B cell (primary cell): ENCODE data around the gene HMGN4. TPM values are rescaled to one million over a fixed set of nuclear protein-coding genes. Genes with fewer than 3 reads are reported as not detected.

Experiments used
- ATAC-seq: fragments of 200-7000 bp; cut with Tn5 transposase; one replicate; pipeline ENCODE4 v1.10.0; 2021; ENCODE audit warnings: low read depth, mild to moderate bottlenecking, moderate number of reproducible peaks, moderate library complexity
- CTCF ChIA-PET: fragments of 350-600 bp; sonication (Branson Sonifier 250); formaldehyde crosslinking; loops from one replicate; lab custom pipeline; 2021; ENCODE audit warnings: antibody characterized with exemption, inconsistent platforms; lab: Charles Lee
- POLR2A ChIA-PET: fragments of 350-600 bp; sonication (Branson Sonifier 250); formaldehyde crosslinking; loops from one replicate; lab custom pipeline; 2021; ENCODE audit warnings: antibody characterized with exemption; lab: Charles Lee
- DNase-seq: peaks from one replicate; pipeline ENCODE4 v3.0.0; 2013
- H2AFZ ChIP-seq: 2 replicates; pipeline ENCODE4 v1.6.1; 2012; ENCODE audit warnings: mild to moderate bottlenecking, low read depth, low read length; ENCODE audit not compliant: insufficient read depth, poor library complexity, severe bottlenecking
- H3K27ac ChIP-seq, 2 donors: 1 replicate in 1 of 2; 2 replicates in 1 of 2; pipeline ENCODE4 v1.5.1; 2012 to 2013; ENCODE audit warnings: low read length in 2 of 2, mild to moderate bottlenecking in 2 of 2, moderate library complexity in 1 of 2
- H3K27me3 ChIP-seq, 4 experiments: fragments of 200-600 bp in 1 of 4; sonication (generic) in 1 of 4; replicated peaks in 1 of 4; 1 replicate in 2 of 4; 2 replicates in 2 of 4; pipeline versions ENCODE4 v1.6.1 to v1.7.0; 2013 to 2016; ENCODE audit warnings: low read length in 3 of 4, mild to moderate bottlenecking in 2 of 4, mixed read lengths in 1 of 4, moderate library complexity in 1 of 4; ENCODE audit not compliant: insufficient read depth in 4 of 4, control insufficient read depth in 3 of 4; ENCODE audit errors: control extremely low read depth in 1 of 4
- H3K36me3 ChIP-seq, 2 experiments: replicated peaks in 1 of 2; 1 replicate in 1 of 2; 2 replicates in 1 of 2; pipeline versions ENCODE4 v1.6.1 to v1.7.1; 2013; ENCODE audit warnings: low read length in 1 of 2; ENCODE audit not compliant: insufficient read depth in 2 of 2, control insufficient read depth in 1 of 2; ENCODE audit errors: control extremely low read depth in 1 of 2, extremely low read depth in 1 of 2
- H3K4me1 ChIP-seq, 2 donors: fragments of 200-600 bp in 1 of 2; sonication (generic) in 1 of 2; 1 replicate in 1 of 2; 2 replicates in 1 of 2; pipeline versions ENCODE4 v1.5.1 to v1.6.1; 2013 to 2017; ENCODE audit warnings: low read length in 2 of 2; ENCODE audit not compliant: control insufficient read depth in 2 of 2, insufficient read depth in 2 of 2
- H3K4me2 ChIP-seq: replicated peaks from 2 replicates; pipeline ENCODE3; 2012; ENCODE audit warnings: mild to moderate bottlenecking, low read depth, low read length; ENCODE audit not compliant: poor library complexity, severe bottlenecking
- H3K4me3 ChIP-seq, 5 experiments: fragments of 200-600 bp in 1 of 5; sonication (generic) in 1 of 5; 1 replicate in 3 of 5; 2 replicates in 2 of 5; pipeline versions ENCODE4 v1.5.1 to v1.7.0; 2011 to 2016; ENCODE audit warnings: low read length in 4 of 5, mild to moderate bottlenecking in 4 of 5, low read depth in 2 of 5, control low read depth in 1 of 5, moderate library complexity in 1 of 5; ENCODE audit not compliant: insufficient read depth in 1 of 5; ENCODE audit errors: control extremely low read depth in 1 of 5, extremely low read depth in 1 of 5
- H3K79me2 ChIP-seq: fragments of 200-600 bp; sonication (generic); one replicate; pipeline ENCODE4 v1.6.0; 2016; ENCODE audit warnings: low read length; ENCODE audit not compliant: control insufficient read depth, insufficient read depth
- H3K9ac ChIP-seq: fragments of 200-600 bp; sonication (generic); 2 replicates; pipeline ENCODE4 v1.6.1; 2017; ENCODE audit warnings: mild to moderate bottlenecking, low read length, moderate library complexity
- H3K9me3 ChIP-seq, 3 donors: one replicate each; pipeline versions ENCODE4 v1.6.1 to v1.7.1; 2013; ENCODE audit warnings: low read length in 2 of 3; ENCODE audit not compliant: control insufficient read depth in 2 of 3, insufficient read depth in 1 of 3; ENCODE audit errors: control extremely low read depth in 1 of 3
- H4K20me1 ChIP-seq: 2 replicates; pipeline ENCODE4 v1.6.0; 2012; ENCODE audit warnings: mild to moderate bottlenecking, low read length; ENCODE audit not compliant: insufficient read depth, control insufficient read depth, poor library complexity, severe bottlenecking
- H3K27ac Mint-ChIP-seq: one replicate; pipeline ENCODE4 v1.8.0; 2021; ENCODE audit warnings: mixed read lengths
- H3K27me3 Mint-ChIP-seq: one replicate; pipeline ENCODE4 v1.8.0; 2021; ENCODE audit warnings: mixed read lengths
- H3K4me1 Mint-ChIP-seq: one replicate; pipeline ENCODE4 v1.8.0; 2021; ENCODE audit warnings: mixed read lengths
- H3K4me3 Mint-ChIP-seq: one replicate; pipeline ENCODE4 v1.8.0; 2021; ENCODE audit warnings: mixed read lengths
- H3K9me3 Mint-ChIP-seq: one replicate; pipeline ENCODE4 v1.8.0; 2022; ENCODE audit warnings: mixed read lengths; ENCODE audit not compliant: insufficient read depth
- EZH2 ChIP-seq: IDR thresholded peaks from 2 replicates; pipeline ENCODE4 v1.6.1; 2012; ENCODE audit warnings: borderline replicate concordance, low read depth, mild to moderate bottlenecking, moderate library complexity, low read length; ENCODE audit not compliant: insufficient read depth, poor library complexity, severe bottlenecking
- WGBS: methylation state at CpG from one replicate; pipeline ENCODE4 v1.1.5; 2013; ENCODE audit warnings: missing lambda C conversion rate; ENCODE audit not compliant: insufficient coverage; 5-methylcytosine and 5-hydroxymethylcytosine counted together
- intact Hi-C: fragments of 100-400 bp; cut with micrococcal nuclease; formaldehyde crosslinking; loops from one replicate; pipeline ENCODE4 v1.10.0; 2022
- polyA plus RNA-seq: library from polyadenylated mRNA; depleted of rRNA; stranded (reverse); fragments of >200 nt; gene quantifications from 2 replicates; pipeline ENCODE4 v1.2.3, GENCODE V29; 2012
- total RNA-seq, 2 donors: library from RNA; stranded (reverse); fragments of 120-200 nt in 1 of 2; gene quantifications; 1 replicate in 1 of 2; 2 replicates in 1 of 2; pipeline versions ENCODE4 v1.2.3 to v1.2.4, GENCODE V29; 2013 to 2022
- TF ChIP-seq, protein P1 (sequence below): fragments of 200-600 bp; IDR thresholded peaks from one replicate; pipeline ENCODE4 v1.8.0; 2022; ENCODE audit warnings: antibody characterized with exemption, mild to moderate bottlenecking

Gene HMGN4
- total and polyA plus RNA-seq, 2 donors (not counting 1 experiment from before 2014, with no cell fraction given), result 37.7 to 81.1 TPM

DNA sequence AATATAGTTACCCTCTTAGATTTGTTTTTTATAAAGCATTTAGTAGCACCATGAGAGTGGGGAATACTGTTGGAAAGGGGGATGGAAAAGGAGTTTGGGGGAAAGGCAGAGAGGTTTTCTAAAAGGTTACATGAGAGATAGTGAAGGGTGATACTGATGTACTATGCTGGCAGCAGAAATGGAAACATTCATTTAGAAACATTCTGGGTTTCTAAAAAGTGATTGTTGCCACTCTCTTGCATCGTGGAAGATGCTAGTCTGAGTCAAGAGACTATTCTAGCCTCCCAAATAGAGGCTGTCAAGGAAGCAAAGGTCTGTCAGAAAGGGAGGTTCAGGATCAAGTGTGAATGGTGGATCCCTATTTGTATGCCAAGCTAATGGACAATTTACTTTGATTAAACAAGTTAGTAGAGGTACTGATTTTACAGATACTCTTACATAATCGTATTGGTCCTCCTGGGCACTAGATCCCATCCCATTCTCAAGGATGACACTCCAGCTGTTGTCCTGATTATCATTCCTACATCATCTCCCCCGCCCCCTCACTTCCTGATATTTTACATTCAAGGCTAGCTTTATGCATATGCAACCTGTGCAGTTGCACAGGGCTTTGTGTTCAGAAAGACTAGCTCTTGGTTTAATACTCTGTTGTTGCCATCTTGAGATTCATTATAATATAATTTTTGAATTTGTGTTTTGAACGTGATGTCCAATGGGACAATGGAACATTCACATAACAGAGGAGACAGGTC, 43.2 kb downstream of the HMGN4 start:
- Histone ChIP-seq H3K36me3 (no peaks in the 10 kb centered on the region), H3K4me3 (no peak overlapping the region), H4K20me1 (no peaks in the 10 kb centered on the region), H3K27ac (no peak overlapping the region), H3K79me2 (no peaks in the 10 kb centered on the region), H3K27me3 (peaks cover 0 to 32% (median 17%) of the 10 kb centered on the region in 4 experiments), H2AFZ (no peak overlapping the region), H3K9me3 (peaks cover 7 to 18% (median 14%) of the 10 kb centered on the region in 3 donors), H3K4me2 (no peak overlapping the region), H3K4me1 (peaks cover 12 to 13% of the 10 kb centered on the region in 2 donors), H3K9ac (no peak overlapping the region)
- DNase-seq (no peak), ATAC-seq (no peak)
- POLR2A ChIA-PET, result interaction anchor here (0.6 kb wide), 1 partner anchor 405 kb away, joined by 7 read pairs; no protein-coding TSS in a partner anchor
- intact Hi-C loops, result no loop called here
- CTCF ChIA-PET, result interaction anchor here (0.6 to 1.2 kb wide), 3 partner anchors 10 to 1710 kb away, joined by 3 to 4 read pairs (median 3); no protein-coding TSS in a partner anchor
- H3K27me3 Mint-ChIP-seq, result peaks cover 34% of the 10 kb centered on the region
- H3K9me3 Mint-ChIP-seq, result peaks cover 2% of the 10 kb centered on the region
- 57% methylated on average over 1 of the region's 4 CpGs for WGBS
- TF ChIP-seq, protein P1, sequence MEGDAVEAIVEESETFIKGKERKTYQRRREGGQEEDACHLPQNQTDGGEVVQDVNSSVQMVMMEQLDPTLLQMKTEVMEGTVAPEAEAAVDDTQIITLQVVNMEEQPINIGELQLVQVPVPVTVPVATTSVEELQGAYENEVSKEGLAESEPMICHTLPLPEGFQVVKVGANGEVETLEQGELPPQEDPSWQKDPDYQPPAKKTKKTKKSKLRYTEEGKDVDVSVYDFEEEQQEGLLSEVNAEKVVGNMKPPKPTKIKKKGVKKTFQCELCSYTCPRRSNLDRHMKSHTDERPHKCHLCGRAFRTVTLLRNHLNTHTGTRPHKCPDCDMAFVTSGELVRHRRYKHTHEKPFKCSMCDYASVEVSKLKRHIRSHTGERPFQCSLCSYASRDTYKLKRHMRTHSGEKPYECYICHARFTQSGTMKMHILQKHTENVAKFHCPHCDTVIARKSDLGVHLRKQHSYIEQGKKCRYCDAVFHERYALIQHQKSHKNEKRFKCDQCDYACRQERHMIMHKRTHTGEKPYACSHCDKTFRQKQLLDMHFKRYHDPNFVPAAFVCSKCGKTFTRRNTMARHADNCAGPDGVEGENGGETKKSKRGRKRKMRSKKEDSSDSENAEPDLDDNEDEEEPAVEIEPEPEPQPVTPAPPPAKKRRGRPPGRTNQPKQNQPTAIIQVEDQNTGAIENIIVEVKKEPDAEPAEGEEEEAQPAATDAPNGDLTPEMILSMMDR, result no peak
- TF ChIP-seq EZH2, result no peak
- no peak overlapping the region for H3K4me3 Mint-ChIP-seq
- H3K27ac Mint-ChIP-seq, result no peak overlapping the region
- peaks cover 13% of the 10 kb centered on the region for H3K4me1 Mint-ChIP-seq

DNA sequence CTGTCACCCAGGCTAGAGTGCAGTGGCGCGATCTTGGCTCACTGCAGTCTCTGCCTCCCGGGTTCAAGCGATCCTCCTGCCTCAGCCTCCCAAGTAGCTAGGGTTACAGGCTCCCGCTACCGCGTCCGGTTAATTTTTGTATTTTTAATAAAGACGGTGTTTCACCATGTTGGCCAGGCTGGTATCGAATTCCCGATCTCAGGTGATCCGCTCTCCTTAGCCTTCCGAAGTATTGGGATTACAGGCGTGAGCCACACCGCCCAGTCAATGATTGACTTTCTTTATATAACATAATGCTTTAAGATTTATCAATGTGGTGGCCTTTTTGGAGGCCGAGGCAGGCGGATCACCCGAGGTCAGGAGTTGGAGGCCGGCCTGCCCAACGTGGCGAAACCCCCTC, 50.8 kb downstream of the HMGN4 start:
- Histone ChIP-seq H2AFZ (no peak overlapping the region), H3K27ac (no peak overlapping the region), H3K9ac (no peak overlapping the region), H3K36me3 (no peaks in the 10 kb centered on the region), H3K4me2 (no peak overlapping the region), H3K9me3 (no peaks in the 10 kb centered on the region), H3K4me1 (no peaks in the 10 kb centered on the region), H3K27me3 (peaks cover 0 to 29% (median 6%) of the 10 kb centered on the region in 4 experiments), H3K79me2 (no peaks in the 10 kb centered on the region), H3K4me3 (no peak overlapping the region), H4K20me1 (no peaks in the 10 kb centered on the region)
- H3K27ac Mint-ChIP-seq, result no peak overlapping the region
- no peaks in the 10 kb centered on the region for H3K9me3 Mint-ChIP-seq
- ATAC-seq (no peak), DNase-seq (no peak)
- H3K4me1 Mint-ChIP-seq, result no peaks in the 10 kb centered on the region
- H3K27me3 Mint-ChIP-seq, result peaks cover 28% of the 10 kb centered on the region
- ChIA-PET POLR2A (interaction anchor here (0.6 kb wide), 1 partner anchor 19 kb away, joined by 3 read pairs; no protein-coding TSS in a partner anchor), CTCF (interaction anchor here (0.7 kb wide), 1 partner anchor 1163 kb away, joined by 6 read pairs; no protein-coding TSS in a partner anchor)
- intact Hi-C loops, result no loop called here
- TF ChIP-seq, protein P1, result no peak
- no peak for TF ChIP-seq EZH2
- WGBS, result 100% methylated on average over 2 of the region's 21 CpGs
- H3K4me3 Mint-ChIP-seq, result no peak overlapping the region
